GM18519 (cell line): Measurements from ENCODE around the gene MYOF.

Source experiments
- ATAC-seq: cut with Tn5 transposase; IDR thresholded peaks from one replicate; pipeline ENCODE4 v1.9.1; 2021; ENCODE audit warnings: mild to moderate bottlenecking, moderate library complexity; ENCODE audit not compliant: unreplicated experiment, low FRiP score

MYOF gene

DNA sequence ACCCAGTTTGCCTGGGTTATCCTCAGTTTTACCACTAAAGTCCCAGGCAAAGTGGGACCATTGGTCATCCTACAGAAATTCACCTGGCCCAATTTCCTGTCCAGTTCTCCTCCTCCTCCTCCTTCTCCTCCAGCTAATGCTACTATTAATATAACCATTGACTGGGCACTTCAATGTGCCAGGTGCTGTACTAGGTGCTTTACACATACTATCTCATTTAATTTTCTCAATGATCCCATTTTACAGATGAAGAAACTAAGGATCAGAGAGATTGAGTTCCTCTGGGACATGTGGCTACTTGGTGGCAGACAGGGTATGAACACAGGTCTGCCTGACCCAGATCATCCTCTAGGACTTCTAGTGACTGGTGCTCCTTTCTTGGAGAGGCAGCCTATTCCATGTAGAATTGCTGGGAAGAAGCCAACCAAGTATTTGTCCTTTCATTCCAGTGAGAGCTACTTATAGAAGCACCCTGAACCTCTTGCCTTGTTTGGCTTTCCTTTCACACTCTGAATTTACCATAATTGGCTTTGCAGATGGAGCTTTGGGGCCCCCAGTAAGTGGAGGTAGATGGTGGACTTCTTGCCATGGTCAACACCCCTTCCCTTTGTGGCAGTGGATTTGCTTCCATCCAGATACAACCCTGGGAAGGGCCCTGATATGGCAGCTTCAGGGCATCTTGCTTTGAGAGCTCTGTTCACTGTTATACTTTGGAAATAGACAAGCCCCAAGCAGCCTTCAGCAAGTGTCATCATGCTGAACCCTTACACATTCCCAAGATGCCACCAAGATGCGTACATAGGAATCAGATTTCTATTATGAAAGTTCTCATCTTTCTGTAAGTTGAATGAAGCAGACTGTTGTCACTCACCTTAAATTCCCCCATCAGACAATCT, 78.7 kb downstream of the MYOF start:
- ATAC-seq, result no peak

DNA sequence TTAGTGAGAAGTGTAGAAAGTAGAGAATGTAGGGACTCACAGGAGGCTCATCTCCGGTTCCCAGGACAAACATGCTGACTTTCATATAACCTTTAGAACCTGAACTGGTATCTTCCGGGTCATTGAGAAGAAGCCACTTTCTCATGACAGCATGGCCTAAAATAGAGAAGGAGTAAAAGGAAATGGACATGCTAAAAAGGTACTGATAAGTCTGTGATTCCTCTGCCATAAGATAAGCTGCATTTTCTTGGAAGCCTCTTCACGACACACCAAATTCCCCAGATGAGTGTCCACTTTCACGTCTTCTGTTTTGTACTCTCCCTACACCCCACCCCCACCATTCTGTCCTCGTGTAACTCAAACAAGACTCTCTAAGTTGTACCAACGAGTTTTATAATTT, 79.9 kb downstream of the MYOF start:
- ATAC-seq, result no peak

DNA sequence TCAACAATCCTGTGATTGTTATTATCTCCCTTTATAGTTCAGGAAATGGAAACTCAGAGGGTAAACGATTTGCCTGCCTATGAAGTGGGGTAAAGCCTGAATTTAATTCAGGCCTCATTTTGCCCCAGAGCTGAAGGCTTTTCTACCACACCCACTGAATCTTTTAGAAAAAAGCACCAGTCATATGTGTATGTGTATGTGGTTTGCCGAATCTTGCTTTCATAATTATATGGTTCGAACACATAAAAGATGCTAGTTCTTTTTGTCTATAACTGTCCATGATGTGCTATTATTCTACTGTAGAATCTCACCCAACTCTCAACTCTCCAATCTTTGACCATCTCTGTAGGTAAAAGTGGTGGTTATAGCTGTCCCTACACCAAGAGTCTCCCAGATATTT, 83.6 kb downstream of the MYOF start:
- ATAC-seq, result no peak

DNA sequence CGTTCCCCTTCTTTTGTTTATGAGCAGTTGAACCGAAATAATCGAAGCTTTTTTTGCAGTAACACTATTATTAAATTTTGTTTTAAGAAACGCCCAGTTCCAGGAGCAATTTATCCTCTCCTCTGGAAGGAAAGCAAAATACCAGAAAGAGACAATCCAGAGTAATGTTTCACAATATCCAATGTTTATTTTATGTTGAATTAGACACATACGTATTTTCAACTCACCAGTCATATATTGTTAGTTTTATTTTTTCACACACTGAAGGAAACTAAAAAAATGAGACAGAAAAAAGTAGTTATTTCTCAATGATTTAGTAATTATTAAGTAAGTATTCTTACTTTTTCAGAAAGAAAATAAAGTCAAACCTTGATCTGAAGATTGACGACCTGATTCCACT, 85.1 kb downstream of the MYOF start:
- no peak for ATAC-seq

DNA sequence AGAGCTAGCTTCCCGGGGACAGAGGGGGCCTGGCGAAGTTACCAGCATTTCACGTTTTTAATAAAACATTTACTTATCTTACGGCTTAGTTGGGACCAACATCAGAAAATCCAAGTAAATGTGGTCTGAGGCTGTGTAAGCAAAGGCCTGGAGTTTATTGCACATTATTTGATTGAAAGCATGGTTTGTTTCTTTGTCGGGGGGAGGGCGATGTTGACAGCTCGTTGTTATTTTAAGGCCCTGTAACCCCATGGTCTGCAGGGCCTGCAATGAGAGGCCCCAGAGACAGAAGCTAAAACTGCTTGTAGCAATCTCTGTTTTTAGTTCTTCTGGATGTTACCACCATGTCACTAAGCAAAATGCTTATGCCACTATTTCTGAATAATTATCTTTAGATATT, 88.9 kb downstream of the MYOF start:
- no peak for ATAC-seq

DNA sequence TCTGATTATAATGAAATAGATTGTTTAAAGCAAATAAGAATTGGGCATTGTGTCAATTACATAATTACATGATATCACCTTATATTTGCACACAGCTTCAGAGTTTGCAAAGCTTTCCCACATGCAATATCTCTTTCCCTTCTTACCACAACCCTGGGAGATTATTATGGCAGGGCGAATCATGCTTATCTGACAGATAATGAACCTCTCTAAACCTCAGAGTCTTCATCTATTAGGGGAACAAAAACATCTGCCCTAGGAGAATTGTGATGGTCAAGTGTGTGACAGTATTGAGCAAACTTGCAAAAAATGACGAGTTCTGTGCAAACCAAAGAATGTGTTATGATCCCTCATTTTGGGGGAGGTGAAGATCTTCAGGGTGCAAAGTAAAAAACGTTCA, 90.0 kb downstream of the MYOF start:
- no peak for ATAC-seq

DNA sequence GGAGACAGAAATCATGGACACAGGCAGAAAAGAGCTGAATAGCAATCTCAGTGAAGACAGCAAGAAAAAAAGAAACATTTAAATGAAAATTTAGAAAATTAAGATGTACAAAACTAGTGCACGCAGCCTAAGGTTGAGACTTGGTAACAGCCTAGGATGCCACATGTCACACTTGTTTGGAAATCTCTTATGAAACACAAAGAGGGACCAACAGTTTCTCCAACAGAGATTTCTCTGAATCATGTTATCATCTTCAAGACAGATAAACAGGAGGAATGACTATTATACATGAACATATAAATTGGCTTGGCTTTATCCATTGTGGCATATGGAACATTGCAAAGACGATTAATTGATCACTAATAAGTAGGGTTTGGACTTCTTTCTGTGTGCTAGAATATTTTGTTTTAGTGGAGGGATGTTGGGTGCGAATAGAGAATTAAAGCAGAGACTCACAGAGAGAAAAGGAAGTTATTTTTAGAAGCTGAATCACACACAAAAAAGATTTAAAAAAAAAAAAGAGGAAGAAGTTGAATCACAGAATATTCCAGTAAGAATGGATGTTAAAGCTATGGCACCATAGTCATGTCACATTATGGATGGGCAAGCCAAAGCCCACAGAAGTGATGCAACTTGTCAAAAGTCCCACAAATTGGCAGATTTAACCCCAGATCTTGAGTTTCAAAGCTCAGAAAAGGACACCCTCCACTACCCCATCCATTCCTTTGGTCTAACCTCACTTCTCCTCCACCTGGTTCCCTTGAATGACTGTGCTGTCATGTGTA, 91.6 kb downstream of the MYOF start:
- no peak for ATAC-seq

DNA sequence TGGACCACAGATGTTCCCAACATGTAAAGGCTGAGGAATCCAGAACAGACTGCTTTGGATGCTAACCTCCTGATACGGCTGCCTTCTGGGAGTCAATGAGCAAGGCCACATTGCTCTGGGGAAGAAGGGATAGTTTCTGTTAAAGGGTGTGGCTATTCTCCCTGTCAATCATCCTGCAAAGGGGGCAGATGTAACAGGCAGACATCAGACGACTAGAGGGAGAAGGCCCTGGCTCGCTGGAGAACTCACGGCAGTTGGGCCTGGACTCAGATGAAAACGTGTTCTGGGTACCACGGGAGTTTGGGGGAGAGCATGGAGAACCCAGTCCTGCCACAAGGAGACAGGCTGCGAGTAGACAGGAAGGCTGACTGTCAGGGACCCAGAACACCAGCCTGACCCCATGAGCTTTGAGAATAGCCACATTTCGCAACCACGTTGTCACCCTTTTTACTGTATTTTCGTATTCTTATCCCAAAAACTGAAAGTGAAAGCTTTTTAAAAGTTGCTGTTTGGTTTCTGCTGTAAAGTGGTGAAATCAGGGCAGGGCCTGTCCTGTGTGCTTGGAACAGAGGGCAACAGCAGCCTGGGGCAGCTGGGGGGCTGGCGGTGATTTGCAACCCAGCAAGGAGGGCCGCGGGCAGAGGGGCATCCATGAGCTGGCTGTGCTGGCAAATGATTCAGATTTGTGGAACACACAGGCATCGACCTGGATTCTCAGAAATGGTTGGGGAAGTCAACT, 95.3 kb downstream of the MYOF start:
- ATAC-seq, result no peak

DNA sequence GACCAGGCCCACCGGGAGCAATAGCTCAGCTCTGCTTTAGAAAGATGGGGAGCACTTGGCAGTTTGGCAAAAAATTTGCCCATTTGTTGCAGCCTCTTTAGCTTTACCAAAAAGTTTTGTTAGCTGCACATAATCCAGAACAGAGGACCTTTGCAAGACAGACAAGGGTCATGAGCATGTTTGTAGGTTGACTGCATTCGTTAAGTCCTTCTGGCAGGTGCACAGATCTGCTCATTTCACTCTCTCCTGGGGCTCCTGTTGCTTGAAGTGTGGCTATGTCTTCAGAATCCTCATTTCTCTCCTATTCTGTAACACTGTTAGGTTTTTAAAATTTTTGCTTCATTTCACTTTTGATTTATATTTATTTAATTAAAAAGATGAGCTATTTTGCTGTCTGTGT, 96.8 kb downstream of the MYOF start:
- ATAC-seq, result no peak

DNA sequence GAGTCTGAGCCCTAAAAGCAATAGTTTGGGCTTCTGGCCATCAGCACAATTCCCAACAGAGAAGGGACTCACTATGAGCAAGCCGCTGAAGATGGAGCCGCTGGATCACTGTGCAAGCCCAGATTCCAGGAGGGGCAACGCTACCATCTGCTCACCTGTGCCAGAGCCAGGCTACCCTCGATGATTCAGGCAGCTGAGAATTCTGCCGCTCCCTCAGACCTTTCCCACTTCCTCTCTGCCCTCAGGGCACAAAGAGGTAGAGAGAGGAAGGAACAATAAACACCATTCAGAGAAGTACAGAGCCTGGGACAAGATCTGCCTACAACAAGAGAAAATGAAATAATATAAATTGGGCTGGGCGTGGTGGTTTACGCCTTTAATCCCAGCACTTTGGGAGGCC, 98.1 kb downstream of the MYOF start:
- ATAC-seq, result no peak

DNA sequence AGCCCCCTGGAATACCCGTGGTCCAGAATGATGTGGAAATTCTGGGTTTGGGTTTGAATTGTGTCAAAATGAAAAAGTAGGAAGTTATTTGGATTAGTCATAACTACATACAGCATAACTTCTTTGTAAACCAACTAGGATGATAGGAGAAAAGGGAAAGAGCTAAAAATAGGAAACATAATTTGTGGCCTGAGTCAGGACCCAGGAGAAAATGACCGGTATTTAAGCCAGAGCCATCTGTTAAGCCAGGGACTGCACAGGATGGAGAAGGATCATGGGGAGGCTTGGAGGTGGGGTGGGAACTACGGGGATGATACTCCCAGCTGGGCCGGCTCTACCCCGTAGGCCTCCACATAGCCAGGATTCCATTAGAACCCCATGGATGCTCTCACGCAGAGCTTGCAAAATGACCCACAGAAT, 98.6 kb downstream of the MYOF start:
- ATAC-seq, result no peak

DNA sequence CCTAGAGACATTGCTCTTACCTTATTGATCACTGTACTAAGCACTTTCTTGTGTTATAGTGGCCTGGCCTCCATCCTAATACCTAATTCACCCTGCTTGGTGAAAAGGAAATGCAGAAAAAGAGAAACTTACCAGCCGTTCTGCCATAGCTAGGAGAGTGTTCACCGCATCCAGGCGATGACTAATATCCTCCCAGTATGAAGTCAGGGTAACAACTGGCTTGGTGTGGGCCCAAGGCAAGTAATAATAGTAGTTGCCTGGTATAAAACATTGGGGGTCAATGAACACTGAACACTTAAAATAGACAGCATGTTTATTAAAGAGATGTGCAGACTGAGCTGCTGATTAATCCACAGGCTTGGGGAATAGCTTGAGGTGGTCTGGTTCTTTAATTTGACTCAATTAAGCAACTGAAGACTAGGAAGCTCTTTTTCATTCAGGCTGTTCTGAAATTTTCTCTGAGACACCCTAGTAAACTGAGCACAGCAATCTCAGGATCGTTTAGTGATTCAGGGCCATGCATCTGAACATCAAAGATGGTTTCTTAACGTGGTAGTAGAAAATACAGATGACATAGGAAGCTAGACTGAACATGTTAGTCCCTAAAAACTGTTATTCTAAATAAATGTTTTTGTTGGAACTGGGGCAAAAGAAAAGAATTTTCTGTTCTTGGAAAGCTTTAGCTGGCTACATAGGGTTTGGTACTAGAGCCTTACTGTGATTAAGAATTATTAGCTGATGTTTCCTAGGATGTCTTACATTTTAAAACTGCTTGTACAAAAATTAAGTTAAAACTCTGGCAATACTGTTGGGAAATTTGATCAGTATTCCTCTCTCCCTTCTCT, 102.2 kb downstream of the MYOF start:
- ATAC-seq, result no peak

DNA sequence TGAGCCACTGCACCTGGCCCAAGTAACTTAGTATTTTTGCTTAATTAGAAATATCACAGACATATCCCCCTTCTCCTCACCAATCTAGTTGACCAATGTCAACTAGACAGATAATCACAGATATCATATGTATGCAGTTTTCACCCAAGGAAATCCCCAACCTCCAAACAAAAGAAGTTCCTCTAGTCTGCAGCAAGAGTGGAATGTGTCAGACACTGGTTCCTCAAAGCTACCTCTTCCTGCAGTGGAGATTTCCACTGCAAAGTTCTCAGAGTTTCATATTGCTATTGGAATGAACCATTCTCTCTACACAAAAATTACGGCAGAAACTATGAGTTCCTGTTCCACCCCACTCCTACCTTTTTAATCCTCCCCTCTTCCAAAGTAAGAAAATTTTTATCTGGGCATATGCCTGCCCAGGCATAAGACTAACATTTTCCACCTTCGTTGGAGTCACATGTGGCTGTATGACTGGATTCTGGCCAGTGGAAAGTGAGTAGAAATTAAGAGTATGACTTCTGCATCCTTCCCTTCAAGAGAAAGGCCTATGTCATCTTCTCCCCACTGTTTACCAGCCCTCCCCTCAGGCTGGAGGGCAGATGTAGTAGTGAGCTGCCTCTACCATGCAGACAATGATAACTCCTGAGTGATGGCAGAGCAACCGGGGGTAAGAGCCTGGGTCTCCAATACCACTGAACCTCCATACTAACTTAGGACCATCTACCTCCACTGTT, 103.0 kb downstream of the MYOF start:
- no peak for ATAC-seq

DNA sequence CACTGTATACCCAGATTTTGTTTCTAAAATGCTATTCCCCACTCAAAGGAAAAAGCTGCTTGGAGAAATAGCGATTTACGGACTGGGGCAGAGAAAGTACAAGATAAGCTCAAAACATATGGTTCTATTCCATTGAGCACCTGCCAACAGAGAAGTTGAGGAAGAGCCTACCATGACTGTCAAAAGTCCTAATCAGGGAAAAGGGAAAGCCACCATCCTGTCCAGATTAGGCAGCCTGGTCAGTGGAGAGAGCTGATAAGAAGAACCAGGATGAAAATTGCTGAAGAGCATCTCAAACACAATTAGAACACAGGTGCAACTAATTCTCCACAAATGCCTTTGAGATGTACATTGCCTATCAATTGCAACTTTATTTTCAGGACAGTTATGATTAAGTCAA, 104.1 kb downstream of the MYOF start:
- no peak for ATAC-seq

DNA sequence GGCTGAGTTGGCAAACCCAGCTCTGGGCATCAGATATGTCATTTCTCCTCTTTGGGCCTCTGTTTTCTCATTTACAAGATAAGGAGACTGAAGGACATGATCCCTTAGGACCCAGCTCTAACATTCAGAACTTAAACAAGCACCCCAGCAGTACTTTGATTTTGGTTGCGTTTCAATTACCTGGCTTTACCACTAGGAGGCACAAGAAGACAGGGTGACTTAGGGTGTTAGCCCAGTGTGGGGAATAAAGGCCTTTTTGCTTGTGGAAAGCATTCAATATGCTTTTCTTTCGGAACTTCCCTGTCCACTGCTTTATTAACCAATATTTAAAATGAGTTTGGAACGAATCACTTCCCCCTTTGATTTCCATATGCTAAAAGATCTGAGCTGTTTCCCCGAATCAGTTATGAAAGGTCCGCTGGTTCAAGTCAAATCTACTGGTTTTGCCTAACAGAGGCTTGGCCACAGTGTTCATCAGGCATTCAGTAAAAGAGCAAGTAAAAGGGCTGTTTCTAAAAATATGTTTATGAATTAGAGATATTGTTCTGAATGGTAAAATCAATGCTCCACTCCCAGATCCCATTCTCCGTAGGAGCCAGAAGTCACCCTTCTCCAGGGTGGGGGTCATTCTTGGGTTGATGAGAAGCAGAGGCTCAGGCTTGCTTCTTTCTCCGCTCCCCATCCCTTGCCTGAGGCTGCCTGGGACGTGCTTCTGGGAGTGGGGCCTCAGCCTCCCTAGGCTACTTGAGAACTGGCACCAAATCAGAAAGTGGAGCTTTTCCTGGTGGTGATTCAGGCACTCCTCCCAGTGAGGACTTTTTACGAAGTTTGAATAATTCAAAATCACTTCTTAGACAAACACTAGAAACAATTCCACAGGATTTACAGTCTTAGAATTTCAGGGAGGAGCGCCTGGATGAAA, 105.5 kb downstream of the MYOF start:
- ATAC-seq, result no peak

DNA sequence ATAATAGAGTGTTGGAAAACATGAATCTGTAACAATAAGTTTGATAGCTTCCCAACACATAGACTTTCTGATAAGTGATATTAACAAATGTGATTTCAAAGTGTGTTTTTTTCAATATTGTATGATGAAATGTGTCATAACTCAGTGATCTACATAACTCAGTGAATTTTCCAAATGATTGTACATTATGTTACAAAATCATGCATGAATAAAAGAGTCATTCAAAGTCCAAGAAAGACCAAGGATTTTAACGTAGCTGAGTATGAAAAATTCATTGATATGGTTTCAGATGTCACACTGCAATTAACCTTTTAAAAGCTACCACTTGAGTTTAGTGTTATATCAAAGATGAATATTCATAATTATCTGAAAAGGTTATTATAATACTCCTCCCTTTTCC, 111.2 kb downstream of the MYOF start:
- ATAC-seq, result no peak

DNA sequence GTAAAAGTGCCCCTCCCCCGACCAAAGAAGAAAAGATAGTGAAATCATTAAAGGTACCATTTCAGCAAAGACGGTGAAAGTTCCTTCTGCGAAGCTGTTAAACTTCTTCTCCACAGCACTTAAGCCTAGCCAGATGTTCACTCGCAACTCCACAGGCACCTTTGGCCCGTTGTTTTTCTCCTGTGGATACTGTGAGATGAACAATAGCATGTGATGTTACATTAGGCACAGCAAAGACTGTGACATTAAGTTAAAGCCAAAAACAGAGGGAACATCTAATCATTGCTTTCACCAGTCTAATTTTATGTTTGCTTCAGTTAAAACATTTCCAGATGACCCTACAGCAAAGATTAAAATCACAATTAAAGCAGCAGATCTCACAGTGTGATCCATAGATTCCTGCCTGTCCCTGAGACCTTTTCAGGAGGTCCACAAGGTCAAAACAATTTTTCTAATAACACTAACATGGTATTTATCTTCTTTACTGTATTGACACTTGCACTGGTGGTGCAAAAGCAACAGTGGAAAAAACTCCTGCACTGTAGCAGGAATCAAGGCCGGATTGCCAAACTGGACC, 112.5 kb downstream of the MYOF start:
- ATAC-seq, result no peak

DNA sequence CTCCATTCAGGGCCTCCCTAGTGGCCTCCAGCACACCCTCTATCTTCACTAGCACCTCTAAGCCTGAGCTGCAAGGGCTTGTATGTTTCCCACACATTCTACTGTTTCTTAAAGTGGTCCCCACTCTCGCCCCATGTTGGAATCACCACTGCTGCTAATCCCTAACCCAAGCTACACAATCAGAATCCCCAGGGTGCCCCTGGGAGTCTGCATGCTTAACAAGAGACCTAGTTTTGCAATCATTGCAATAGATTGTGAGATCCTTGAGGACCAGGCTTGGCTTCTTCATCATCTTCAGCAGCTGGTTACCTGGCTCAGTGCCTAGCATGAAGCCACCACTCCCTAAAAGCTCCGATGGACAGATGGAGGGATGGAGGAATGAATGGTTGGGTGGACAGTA, 113.9 kb downstream of the MYOF start:
- no peak for ATAC-seq
